Adrenal gland (tissue), 5 donors: ENCODE measurements around the gene ANKS1A.
"Not testable (repeated sequence)": the region's sequence is repeated elsewhere in the genome, so short reads cannot be mapped to it uniquely, and the experiment has no call there.

Experiments
- POLR2A ChIP-seq, 2 donors: fragments of 450-650 bp; IDR thresholded peaks; one replicate each; pipeline ENCODE4 v1.6.1; 2017; ENCODE audit warnings: antibody characterized with exemption in 2 of 2, mild to moderate bottlenecking in 2 of 2, moderate library complexity in 1 of 2
- TF ChIP-seq, protein P1 (sequence below), 6 experiments: fragments of 450-650 bp in 4 of 6; fragments of 200-600 bp in 2 of 6; sonication (generic) in 1 of 6; IDR thresholded peaks; 1 replicate in 5 of 6; 2 replicates in 1 of 6; pipeline versions ENCODE4 v1.5.1 to v1.8.0; 2016 to 2021; ENCODE audit warnings: antibody characterized with exemption in 6 of 6, mild to moderate bottlenecking in 2 of 6, moderate library complexity in 1 of 6
- donor health status: DM: no; HTN: no; CAD: no.

- TF ChIP-seq POLR2A (IDR thresholded peaks at IDR 0.05): not testable (repeated sequence)
- TF ChIP-seq, protein P1, sequence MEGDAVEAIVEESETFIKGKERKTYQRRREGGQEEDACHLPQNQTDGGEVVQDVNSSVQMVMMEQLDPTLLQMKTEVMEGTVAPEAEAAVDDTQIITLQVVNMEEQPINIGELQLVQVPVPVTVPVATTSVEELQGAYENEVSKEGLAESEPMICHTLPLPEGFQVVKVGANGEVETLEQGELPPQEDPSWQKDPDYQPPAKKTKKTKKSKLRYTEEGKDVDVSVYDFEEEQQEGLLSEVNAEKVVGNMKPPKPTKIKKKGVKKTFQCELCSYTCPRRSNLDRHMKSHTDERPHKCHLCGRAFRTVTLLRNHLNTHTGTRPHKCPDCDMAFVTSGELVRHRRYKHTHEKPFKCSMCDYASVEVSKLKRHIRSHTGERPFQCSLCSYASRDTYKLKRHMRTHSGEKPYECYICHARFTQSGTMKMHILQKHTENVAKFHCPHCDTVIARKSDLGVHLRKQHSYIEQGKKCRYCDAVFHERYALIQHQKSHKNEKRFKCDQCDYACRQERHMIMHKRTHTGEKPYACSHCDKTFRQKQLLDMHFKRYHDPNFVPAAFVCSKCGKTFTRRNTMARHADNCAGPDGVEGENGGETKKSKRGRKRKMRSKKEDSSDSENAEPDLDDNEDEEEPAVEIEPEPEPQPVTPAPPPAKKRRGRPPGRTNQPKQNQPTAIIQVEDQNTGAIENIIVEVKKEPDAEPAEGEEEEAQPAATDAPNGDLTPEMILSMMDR (IDR thresholded peaks at IDR 0.05): not testable (repeated sequence)
Measured at GRCh38 chr6:35003886-35004530, 115.0 kb downstream of the ANKS1A start.
